Adrenal gland (tissue), 5 donors: ENCODE data around the gene TBXAS1.
"Not testable (repeated sequence)": the region's sequence is repeated elsewhere in the genome, so short reads cannot be mapped to it uniquely, and the experiment has no call there.

ENCODE experiments used
- CTCF ChIP-seq, 6 experiments: fragments of 450-650 bp in 4 of 6; fragments of 200-600 bp in 2 of 6; sonication (generic) in 1 of 6; IDR thresholded peaks; 1 replicate in 5 of 6; 2 replicates in 1 of 6; pipeline versions ENCODE4 v1.5.1 to v1.8.0; 2016 to 2021; ENCODE audit warnings: antibody characterized with exemption in 6 of 6, mild to moderate bottlenecking in 2 of 6, moderate library complexity in 1 of 6
- POLR2A ChIP-seq, 2 donors: fragments of 450-650 bp; IDR thresholded peaks; one replicate each; pipeline ENCODE4 v1.6.1; 2017; ENCODE audit warnings: antibody characterized with exemption in 2 of 2, mild to moderate bottlenecking in 2 of 2, moderate library complexity in 1 of 2
- donor health status: DM: no; HTN: no; CAD: no.

- not testable (repeated sequence) for TF ChIP-seq CTCF, POLR2A (IDR thresholded peaks at IDR 0.05)
Observed at GRCh38 chr7:139903103-139903477, 74.0 kb downstream of the TBXAS1 start.
